Esophagus squamous epithelium (tissue), 5 donors: Measurements from ENCODE around the gene PUM1. TPM values are rescaled to one million over a fixed set of nuclear protein-coding genes. Genes with fewer than 3 reads are reported as not detected.

Source experiments
- DNase-seq: peaks from one replicate; lab custom pipeline; 2025; lab: John Stamatoyannopoulos, UW
- H3K27ac ChIP-seq, 4 donors: fragments of 200-600 bp; sonication (generic); one replicate each; pipeline ENCODE4 v1.5.1; 2016 to 2019; ENCODE audit warnings: mild to moderate bottlenecking in 1 of 4
- H3K27me3 ChIP-seq, 4 donors: fragments of 200-600 bp; sonication (generic); 1 replicate in 3 of 4; 2 replicates in 1 of 4; pipeline versions ENCODE4 v1.5.1 to v1.6.0; 2017 to 2021; ENCODE audit warnings: antibody characterized with exemption in 1 of 4
- H3K36me3 ChIP-seq, 3 donors: fragments of 200-600 bp; sonication (generic); one replicate each; pipeline ENCODE4 v1.5.1; 2016 to 2019
- H3K4me1 ChIP-seq, 3 donors: fragments of 200-600 bp; sonication (generic); one replicate each; pipeline ENCODE4 v1.5.1; 2017 to 2019
- H3K4me3 ChIP-seq, 4 donors: fragments of 200-600 bp; sonication (generic); 1 replicate in 3 of 4; 2 replicates in 1 of 4; pipeline ENCODE4 v1.5.1; 2016 to 2019; ENCODE audit warnings: mild to moderate bottlenecking in 2 of 4, moderate library complexity in 1 of 4
- H3K9me3 ChIP-seq, 3 donors: fragments of 200-600 bp; sonication (generic); one replicate each; pipeline ENCODE4 v1.5.1; 2016 to 2019
- CTCF ChIP-seq, 6 experiments: fragments of 450-650 bp in 4 of 6; fragments of 200-600 bp in 2 of 6; sonication (generic) in 2 of 6; IDR thresholded peaks; one replicate each; pipeline ENCODE4 v1.5.1; 2016 to 2019; ENCODE audit warnings: antibody characterized with exemption in 6 of 6, mild to moderate bottlenecking in 4 of 6, moderate library complexity in 4 of 6
- POLR2A ChIP-seq, 4 donors: fragments of 450-650 bp; IDR thresholded peaks; one replicate each; pipeline ENCODE4 v1.6.1; 2017; ENCODE audit warnings: antibody characterized with exemption in 4 of 4, mild to moderate bottlenecking in 4 of 4, moderate library complexity in 3 of 4
- WGBS, 2 donors: methylation state at CpG; one replicate each; pipeline ENCODE4 v1.1.5; 2018; 5-methylcytosine and 5-hydroxymethylcytosine counted together
- intact Hi-C: fragments of 100-400 bp; cut with DNase I; formaldehyde crosslinking; loops from one replicate; pipeline ENCODE4 v1.15.0; 2022
- total RNA-seq, 4 donors: library from RNA; depleted of rRNA; stranded (reverse); fragments of >200 nt; gene quantifications; one replicate each; pipeline ENCODE4 v1.1.0, GENCODE V29; 2016
- donor health status: DM: yes; HTN: yes; CAD: no.

The PUM1 gene
- total RNA-seq, 4 donors from 2014 or later = 41.6 to 88.1 (median 53.9) TPM

DNA sequence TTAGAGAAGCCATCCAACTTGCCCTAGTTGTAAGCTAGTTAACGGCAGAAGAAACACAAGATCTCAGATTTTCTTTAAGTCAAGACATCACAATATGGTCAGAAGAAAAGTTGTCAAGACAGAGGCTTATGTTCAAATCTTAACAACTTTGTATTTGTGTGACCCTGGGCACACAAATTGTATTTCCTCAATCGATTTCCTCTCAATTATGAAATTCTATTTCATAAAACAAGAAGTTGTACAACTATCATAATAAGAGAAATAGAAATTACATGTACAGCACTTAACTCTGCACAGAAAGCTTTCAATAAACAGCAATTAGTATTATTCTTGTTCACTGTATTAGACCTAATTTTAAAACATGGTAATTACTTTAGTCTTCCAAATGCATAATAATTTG is 94.0 kb downstream of the PUM1 start:
- 76 to 80% methylated on average over 2 of the region's 2 CpGs for WGBS, 2 donors
- Histone ChIP-seq H3K27me3 (no peaks in the 10 kb centered on the region), H3K36me3 (peaks cover 6 to 82% (median 7%) of the 10 kb centered on the region in 3 donors), H3K9me3 (no peaks in the 10 kb centered on the region), H3K27ac (no peak overlapping the region), H3K4me1 (peaks cover 7 to 26% (median 14%) of the 10 kb centered on the region in 3 donors), H3K4me3 (no peak overlapping the region)
- intact Hi-C loops = no loop called here
- no peak for DNase-seq
- TF ChIP-seq CTCF (IDR thresholded peaks at IDR 0.05) = no peak
- no peak for TF ChIP-seq POLR2A (IDR thresholded peaks at IDR 0.05)

- peaks cover 7 to 89% (median 16%) of the 10 kb centered on the region in 3 donors for H3K36me3 ChIP-seq
- TF ChIP-seq POLR2A (IDR thresholded peaks at IDR 0.05) (no peak), CTCF (IDR thresholded peaks at IDR 0.05) (no peak)
- intact Hi-C loops = no loop called here
- H3K27ac ChIP-seq = no peak overlapping the region
- H3K27me3 ChIP-seq = no peaks in the 10 kb centered on the region
- no peak for DNase-seq
- no peaks in the 10 kb centered on the region for H3K9me3 ChIP-seq
- peaks cover 0 to 24% (median 6%) of the 10 kb centered on the region in 3 donors for H3K4me1 ChIP-seq
- no peak overlapping the region for H3K4me3 ChIP-seq
Measured at GRCh38 chr1:30969903-30970302, 95.6 kb downstream of the PUM1 start.

DNA sequence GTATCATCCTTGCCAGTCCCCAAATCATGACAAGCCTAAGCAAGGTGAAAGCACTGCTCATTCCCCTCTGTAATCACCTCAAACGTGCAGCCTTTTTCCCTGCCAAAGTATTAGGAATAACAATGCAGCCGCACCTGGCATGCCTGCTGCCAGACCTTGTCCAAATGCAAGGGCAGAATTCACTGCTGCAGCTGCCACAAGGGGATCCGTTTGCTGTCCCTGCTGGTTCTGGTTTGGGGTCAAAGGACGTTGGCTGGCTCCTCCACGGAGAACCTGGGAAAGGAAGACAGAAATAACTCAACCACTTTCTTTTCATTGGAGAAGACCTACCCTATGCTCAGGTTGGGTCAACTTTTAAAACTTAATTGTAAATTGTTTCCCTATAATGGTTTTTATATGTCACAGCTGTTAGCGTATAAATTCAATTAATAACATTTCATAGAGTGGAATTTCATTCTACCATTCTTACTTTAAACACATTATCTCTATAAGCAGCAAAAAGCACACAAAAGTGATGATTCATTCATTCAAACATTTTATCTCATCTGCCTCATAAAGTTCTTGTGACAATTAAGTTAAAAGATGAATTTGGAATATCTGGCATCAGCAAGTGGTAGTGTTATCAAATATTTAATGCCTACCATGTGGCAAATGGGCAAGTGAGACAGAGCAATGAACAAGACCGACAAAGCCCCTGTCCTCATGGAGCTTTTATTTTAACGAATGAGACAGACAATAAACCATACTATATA is 97.1 kb downstream of the PUM1 start:
- Histone ChIP-seq H3K4me3 (no peak overlapping the region), H3K9me3 (no peaks in the 10 kb centered on the region), H3K36me3 (peaks cover 12 to 89% (median 30%) of the 10 kb centered on the region in 3 donors), H3K27ac (no peak overlapping the region), H3K4me1 (peaks cover 0 to 24% (median 6%) of the 10 kb centered on the region in 3 donors), H3K27me3 (no peaks in the 10 kb centered on the region)
- WGBS, 2 donors = 71 to 86% methylated on average over 8 of the region's 8 CpGs
- DNase-seq = no peak
- TF ChIP-seq POLR2A (IDR thresholded peaks at IDR 0.05) (no peak), CTCF (IDR thresholded peaks at IDR 0.05) (no peak)
- intact Hi-C loops = no loop called here

DNA sequence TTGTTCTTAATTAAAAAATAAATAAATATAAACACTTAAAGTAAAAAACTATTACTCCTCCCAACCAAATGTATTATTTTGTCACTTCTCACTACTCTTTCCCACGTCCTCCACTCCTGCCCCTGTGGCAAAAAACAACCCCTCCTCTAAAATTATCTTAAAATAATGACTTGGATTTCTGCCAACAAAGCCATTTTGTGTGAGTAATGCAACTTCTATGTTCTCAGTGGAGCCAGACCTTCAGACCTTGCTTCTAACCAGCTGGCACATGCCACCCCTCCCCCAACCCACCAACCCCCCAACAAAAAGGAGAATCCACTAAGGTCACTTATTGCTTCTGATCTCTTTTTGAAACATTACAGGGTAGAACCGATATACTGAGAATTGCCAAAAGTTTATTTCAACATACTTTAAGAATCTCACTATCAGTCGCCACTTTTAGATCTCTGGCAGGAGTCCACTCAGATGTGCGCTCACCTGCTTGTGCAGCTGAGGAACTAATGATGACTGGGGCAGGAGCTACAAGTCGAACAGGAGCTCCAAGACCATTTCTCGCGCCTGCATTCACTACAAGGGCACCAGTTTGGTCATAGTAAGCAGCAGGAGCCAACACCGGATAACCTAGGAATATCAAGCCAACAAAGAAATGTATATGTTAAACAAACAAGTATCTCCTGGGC is 98.7 kb downstream of the PUM1 start:
- intact Hi-C loops = no loop called here
- Histone ChIP-seq H3K4me3 (no peak overlapping the region), H3K27me3 (no peaks in the 10 kb centered on the region), H3K36me3 (peaks cover 15 to 92% (median 35%) of the 10 kb centered on the region in 3 donors), H3K27ac (peak overlapping the region in 3 of 4 donors; percentile 2 to 45 (median 16)), H3K9me3 (no peaks in the 10 kb centered on the region), H3K4me1 (peaks cover 0 to 22% (median 6%) of the 10 kb centered on the region in 3 donors)
- TF ChIP-seq CTCF (IDR thresholded peaks at IDR 0.05) (no peak), POLR2A (IDR thresholded peaks at IDR 0.05) (no peak)
- DNase-seq = no peak
- whole genome bisulfite sequencing, 2 donors = 77 to 78% methylated on average over 8 of the region's 8 CpGs
